Measurements from ENCODE around the gene HSD17B3.

HSD17B3 gene

DNA sequence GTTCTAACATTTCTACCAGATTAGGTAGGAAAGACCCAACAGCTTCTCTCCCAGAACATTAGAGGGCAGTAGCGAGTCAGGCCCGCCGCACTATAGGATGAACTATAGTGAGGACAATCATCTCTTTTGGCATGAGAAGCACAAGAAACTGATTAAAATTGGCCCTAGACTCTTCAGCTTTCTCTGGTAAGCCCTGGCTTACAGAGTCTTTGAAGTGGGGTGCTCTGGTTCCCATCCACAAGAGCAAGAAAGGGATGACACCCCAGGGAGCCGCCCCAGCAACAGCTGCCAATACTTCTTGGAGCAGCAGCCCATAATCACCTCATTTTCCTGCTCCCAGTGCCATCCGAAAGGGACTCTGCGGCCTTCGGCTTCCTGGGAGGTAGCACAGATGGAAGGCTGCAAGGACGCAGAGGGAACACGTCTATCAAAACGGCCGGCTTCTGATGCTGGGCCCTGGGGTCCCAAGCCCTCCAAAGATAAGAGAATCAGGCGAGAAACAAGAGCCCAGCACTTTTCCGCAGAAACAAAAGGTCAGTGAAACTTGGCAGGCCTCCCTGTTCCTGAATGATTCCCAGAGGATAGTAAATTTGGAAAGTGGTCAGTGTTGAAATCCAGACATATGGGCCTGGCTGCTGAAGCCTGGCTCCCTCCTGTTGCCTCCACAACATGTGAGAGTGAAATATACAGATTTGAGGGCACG, 69.3 kb downstream of the HSD17B3 start:
- peak; percentile 26 for DNase-seq

DNA sequence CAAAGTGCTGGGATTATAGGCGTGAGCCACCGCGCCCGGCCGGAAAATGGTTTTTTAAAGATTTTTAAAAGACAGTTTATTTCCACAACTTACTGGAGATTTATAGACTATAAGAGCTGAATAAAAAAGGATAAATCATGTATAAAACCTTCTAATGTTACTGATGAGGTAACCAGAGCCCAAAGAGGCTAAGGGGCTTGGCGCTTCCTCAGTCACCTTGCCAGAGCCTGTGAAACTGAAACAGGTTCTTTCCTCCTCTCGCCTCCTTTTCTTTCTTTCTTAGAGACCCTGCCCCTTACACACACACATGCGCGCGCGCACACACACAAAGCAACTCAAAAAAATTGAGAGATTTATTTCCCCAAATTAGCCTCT, 69.8 kb downstream of the HSD17B3 start:
- no peak for DNase-seq

DNA sequence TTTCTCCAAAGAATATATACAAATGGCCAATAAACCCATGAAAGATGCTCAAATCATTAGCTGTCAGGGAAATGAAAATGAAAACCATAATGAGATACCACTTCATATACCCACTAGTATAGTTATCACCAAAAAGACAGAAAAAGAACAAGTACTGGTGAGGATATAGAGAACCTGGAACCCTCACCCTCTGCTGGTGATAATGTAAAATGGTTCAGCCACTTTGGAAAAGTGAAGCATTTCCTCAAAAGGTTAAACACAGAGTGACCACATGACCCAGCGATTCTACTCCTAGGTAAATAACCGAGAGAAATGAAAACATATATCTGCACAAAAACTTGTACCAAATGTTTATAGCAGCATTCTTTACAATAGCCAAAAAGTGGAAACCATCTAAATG, 72.0 kb downstream of the HSD17B3 start:
- no peak for DNase-seq

DNA sequence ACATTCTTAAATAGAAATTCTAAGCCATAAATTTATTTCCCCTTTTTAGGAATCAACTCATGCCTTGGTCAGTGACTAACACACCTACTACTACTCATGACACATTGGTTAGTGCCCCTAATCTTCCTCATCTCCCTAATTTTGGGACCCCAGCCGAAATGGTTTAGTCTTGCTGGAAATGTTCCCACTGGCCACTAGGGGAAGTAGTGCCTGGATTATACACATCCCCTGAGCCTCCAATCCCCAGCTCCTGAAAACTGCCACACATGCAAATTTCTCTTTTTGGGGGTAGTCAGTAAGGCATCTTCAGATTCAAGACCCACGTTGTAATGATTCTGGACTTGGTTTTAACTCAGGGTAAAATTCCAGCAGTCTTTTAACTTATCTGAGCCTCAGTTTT, 79.8 kb downstream of the HSD17B3 start:
- no peak for DNase-seq

- DNase-seq: no peak
These were observed 82.1 kb downstream of the HSD17B3 start for GRCh38 chr9:96219900-96220257.

GRCh38 chr9:96219026-96219899, 82.7 kb downstream of the HSD17B3 start:
- peak; percentile 52 for DNase-seq

DNA sequence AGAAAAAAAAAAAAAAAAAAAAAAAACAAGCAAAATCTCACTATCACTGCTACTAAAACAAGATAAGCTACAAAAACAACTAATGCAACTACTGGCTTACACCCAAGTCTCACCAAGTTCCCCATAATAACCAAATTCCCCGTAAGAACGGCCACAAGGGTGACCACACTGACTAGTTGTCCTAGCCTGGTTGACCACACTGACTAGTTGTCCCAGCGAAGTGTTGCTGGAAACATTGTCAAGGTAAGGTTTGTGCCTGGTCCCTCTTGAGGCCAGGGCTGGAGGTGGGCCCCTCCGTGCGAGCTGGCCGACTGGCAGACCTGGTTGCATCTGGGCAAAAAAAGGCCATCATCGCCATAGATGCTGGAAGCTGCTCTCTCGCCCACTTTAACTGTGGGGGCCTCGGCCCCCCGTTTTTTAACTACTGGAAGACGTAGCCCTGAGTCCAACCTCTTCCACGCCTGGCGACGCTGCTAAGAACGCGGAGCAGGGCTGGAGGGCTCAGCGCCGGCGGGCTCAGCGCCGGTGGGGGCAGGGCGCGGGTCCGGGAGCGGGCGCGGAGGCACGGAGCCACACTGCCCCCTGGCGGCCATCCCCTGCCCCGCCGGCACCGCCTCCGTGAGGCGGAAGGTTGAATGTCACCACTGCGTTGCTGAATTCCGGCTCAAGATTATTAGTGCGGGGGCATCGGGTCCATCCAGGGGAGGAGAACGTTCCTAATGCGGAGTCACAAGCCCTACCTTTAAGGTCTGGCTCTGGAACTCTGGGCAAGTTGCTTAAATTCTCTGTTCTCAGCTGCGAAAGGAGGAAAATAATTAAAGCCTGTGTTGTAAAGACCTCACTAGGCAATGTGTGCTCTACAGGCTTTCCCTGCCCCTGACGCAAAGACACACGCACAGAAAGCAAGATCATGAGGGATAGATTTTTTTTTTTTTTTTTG, 84.0 kb downstream of the HSD17B3 start:
- peak; percentile 79 for DNase-seq

- no peak for DNase-seq
These were observed 84.7 kb downstream of the HSD17B3 start for GRCh38 chr9:96217294-96217707.

DNA sequence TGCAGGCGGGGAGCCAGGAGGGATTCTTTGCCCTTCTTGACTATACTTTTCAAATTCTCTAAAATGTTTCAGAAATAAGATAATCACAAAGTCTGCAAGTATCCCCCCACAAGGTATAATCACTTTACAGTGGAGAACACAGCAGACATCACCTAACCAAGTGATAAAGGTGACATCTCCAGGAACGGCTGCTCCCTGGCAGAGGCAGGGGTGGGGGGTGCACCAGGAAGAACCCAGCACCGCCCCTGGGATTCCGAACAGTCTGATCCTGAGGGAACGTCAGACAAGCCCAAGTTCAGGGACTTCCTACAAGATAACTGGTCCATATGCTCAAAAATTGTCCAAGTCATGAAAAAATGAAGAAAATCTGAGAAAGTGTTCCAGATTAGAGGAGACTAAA, 85.4 kb downstream of the HSD17B3 start:
- no peak for DNase-seq

DNA sequence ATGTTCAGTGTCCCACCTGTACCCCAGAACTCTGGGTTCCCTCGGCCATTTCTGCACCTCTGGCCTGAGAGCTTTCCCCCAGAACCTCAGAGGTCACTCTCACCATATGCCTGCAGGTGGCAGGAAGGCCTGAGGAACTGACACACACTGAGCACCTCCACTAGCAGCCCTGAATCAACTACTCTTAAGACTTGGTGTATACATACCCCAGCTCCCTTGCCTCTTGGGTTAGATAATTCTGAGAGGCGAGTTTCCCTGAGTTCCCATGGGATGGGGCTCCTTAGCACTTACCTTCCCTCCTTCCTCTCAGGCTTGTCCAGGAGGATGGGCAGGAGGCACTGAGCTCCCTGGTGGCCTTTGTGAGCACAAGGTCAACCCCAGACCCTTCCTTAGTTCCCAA, 86.1 kb downstream of the HSD17B3 start:
- DNase-seq: no peak

DNA sequence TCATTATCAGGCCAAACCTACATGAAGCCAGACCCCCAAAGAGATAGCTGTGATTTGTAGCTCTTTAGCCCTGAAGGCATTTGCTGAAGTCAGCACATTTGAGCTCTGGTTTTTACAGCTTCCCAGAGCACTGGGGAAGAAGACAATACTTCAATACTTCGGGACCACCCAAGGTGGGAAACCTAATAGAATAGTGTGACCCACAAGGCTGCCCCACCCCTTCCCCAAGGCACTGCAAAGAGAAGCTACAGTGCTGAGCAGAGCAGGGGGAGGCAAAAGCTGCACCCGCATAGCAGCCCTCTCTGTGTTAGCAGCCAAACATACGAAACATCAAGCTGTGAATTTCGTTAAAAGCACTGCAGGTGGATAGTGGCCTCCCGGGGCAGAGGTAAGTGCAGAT, 87.3 kb downstream of the HSD17B3 start:
- DNase-seq: no peak

DNA sequence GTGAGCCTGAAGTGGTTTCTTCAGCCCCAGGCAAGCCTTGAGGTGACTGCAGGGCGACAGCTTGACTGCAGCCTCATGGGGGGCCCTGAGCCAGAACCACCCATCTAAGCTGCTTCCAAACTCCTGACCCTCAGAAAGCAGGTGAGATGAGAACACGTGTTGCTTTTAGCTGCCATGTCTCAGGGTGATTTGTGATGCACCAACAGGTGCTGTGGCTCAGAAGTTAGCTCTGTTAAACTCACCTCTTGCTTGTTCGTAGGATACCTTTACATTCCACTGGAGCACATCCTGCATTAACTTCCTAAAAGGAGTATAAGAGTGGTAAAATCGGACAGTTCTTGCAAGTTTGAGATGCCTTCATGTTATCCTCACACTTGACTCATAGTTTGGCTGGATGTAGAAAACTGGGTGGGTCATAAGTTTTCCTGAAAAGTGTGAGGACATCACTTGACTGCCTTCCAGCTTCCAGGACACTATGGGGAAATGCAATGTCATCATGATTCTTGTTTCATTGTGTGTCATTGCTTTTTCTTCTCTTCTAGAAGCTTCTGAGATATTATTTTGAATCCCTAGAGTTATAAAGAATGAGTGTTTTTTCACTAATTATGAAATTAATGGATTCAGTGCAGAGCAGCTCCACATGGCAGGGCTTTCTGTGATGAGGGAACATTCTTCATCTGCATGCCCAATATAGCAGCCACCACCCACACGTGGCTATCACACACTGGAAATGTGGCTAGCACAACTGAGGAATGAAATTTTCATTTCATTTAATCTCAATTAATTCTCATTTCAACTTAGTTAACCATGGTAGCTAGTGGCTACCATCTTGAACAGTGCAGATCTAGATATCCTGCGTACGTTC, 92.3 kb downstream of the HSD17B3 start:
- no peak for DNase-seq

DNA sequence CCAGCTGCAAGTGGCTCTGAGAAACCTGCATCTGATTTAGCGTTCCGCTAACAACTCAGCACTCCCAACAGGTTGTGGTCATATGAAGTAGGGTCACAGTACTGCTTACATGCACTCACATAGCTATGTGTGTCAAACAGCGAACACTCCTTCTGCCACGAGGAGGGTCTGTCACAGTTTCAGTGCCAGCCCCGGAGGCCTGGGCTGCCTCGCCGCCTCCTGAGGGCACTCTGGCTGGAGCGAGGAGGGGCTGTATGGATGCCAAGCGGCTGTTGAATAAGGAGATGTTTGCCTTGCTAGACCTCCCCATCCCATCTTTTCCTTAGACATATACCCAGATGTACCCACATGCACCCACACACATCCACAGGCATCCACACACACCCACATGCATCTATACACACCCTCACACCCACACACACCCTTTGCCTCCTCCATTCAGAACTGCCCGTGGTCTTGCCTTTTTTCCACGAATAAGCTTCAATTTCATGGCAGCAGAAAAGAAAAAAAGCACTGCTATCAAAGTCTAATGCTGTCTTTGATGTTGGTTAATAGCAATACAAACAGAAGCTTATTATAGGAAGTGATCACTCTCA, 95.7 kb downstream of the HSD17B3 start:
- no peak for DNase-seq

DNA sequence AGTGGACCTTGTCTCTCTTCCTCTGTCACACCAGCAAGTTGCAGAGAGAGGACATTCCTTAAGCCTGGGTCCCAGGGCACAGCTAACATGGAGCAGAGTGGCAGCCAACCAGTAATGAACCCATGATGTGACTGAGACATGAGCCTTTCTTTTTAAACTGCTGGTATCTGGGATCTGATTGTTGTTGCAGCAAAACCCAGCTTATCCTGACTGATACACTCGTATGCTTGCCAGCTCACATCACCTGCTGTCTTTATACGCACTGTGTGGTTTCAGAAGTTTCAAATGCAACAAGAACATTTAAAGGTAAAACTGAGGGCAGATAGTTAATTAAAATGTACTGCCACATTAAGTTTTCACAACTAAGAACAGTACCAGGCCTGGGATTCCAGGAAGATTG, 97.1 kb downstream of the HSD17B3 start:
- no peak for DNase-seq

GRCh38 chr9:96203867-96204501, 98.0 kb downstream of the HSD17B3 start:
- no peak for DNase-seq

- no peak for DNase-seq
These were observed 98.8 kb downstream of the HSD17B3 start for GRCh38 chr9:96202971-96203780.

DNA sequence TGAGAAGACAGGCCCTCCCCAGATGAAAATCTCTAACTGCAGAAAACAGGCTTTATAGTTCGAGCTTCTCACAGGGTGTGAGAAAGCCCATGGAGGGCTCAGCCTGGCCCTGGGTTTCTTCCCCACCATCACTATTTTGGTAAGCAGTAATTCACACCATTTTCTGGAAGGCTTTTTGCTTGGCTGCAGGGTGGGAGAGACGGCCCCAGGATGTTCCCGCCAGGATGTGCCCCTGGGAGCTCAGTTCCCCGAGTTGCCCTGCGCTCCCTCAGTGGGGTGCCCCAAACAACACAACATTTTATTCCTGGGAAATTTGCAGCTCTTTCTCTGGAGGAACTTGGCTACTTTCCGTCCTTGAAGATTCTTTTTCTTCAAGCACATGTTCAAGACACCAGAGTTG, 100.8 kb downstream of the HSD17B3 start:
- no peak for DNase-seq

GRCh38 chr9:96199006-96199405, 103.0 kb downstream of the HSD17B3 start:
- no peak for DNase-seq

DNA sequence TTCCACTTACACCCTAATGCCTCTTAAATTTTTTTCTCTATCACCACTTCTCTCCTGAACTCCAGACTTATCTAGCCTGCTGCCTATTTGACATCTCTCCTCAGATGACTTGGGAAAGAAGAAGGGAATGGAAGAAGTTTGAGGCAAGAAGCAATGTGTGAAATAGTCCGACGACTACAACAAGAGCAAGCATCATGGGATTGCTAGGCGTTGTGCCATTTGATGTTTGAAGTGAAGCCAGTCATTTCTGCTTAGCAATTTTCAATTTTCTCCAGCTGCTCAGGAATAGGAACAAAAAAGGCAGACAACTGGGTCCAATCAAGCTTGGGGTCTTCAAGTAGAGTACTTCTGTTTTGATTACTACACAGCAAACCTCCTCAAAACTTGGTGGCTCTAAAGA, 106.4 kb downstream of the HSD17B3 start:
- DNase-seq: no peak

DNA sequence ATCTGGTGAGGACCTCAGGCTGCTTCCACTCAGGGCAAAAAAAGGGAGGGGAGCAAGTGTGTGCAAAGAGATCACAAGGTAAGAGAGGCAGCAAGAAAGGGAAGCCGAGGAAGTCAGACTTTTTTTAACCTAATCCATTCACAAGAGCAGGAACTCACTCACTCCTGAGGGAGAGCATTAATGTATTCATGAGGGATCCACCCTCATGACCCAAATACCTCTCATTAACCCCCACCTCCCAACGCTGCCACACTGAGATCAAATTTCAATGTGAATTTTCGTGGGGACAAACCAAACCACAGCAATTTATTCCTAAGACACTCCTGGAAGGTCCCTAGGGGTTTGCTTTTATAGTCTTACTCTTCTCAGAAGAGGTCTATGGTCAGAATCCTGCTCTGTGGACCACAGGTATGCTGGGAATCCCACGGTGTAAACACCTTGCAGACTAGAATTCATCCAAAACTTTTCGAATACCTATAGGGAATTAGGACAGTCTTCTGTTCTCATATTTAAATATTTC, 108.7 kb downstream of the HSD17B3 start:
- DNase-seq: no peak
